ENCODE data around the gene RPS15.

RPS15 gene

DNA sequence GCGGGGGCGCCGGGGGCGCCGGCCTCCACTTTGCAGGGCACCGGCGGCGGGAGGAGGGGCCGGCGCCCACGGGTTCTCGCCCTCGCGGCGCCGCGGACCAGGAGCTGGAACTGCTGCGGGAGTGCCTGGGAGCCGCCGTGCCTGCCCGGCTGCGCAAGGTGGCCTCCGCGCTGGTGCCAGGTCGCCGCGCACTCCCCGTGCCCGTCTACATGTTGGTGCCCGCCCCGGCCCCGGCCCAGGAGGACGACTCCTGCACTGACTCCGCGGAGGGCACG, 29.0 kb downstream of the RPS15 start:
- H3K36me3 ChIP-seq (ENCODE audit: insufficient read depth, low read length), result no peaks in the 10 kb centered on the region
- no peaks in the 10 kb centered on the region for H3K27me3 ChIP-seq (ENCODE audit: insufficient read depth, low read length, poor library complexity, severe bottlenecking)
- no peaks in the 10 kb centered on the region for H3K9me3 ChIP-seq (ENCODE audit: insufficient read depth, low read depth, low read length)
- H3K4me1 ChIP-seq (ENCODE audit: insufficient read depth, low read length, poor library complexity, severe bottlenecking), result no peaks in the 10 kb centered on the region
- H4K20me1 ChIP-seq (ENCODE audit: insufficient read depth, low read length, poor library complexity, severe bottlenecking), result peaks cover 14% of the 10 kb centered on the region
- no peaks in the 10 kb centered on the region for H3F3A ChIP-seq (ENCODE audit: low read depth)
- H3K4me3 ChIP-seq (ENCODE audit: low read length, poor library complexity, severe bottlenecking), result no peak overlapping the region
- no peak overlapping the region for H2AFZ ChIP-seq (ENCODE audit: low read length)
- H3K9me2 ChIP-seq (replicated peaks; ENCODE audit: low read depth, low read length), result no peaks in the 10 kb centered on the region
- no peak for TF ChIP-seq EZH2phosphoT487 (IDR thresholded peaks at IDR 0.05; ENCODE audit: borderline replicate concordance)
- TF ChIP-seq, protein P1, sequence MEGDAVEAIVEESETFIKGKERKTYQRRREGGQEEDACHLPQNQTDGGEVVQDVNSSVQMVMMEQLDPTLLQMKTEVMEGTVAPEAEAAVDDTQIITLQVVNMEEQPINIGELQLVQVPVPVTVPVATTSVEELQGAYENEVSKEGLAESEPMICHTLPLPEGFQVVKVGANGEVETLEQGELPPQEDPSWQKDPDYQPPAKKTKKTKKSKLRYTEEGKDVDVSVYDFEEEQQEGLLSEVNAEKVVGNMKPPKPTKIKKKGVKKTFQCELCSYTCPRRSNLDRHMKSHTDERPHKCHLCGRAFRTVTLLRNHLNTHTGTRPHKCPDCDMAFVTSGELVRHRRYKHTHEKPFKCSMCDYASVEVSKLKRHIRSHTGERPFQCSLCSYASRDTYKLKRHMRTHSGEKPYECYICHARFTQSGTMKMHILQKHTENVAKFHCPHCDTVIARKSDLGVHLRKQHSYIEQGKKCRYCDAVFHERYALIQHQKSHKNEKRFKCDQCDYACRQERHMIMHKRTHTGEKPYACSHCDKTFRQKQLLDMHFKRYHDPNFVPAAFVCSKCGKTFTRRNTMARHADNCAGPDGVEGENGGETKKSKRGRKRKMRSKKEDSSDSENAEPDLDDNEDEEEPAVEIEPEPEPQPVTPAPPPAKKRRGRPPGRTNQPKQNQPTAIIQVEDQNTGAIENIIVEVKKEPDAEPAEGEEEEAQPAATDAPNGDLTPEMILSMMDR (conservative IDR thresholded peaks at IDR 0.05; ENCODE audit: low read length), result no peak
- no peak overlapping the region for H3K9ac ChIP-seq (ENCODE audit: low read depth, low read length, poor library complexity, severe bottlenecking)
- no peaks in the 10 kb centered on the region for H3K79me2 ChIP-seq (ENCODE audit: insufficient read depth, low read length)
- H3K4me2 ChIP-seq (ENCODE audit: low read depth, low read length, poor library complexity, severe bottlenecking), result no peak overlapping the region

DNA sequence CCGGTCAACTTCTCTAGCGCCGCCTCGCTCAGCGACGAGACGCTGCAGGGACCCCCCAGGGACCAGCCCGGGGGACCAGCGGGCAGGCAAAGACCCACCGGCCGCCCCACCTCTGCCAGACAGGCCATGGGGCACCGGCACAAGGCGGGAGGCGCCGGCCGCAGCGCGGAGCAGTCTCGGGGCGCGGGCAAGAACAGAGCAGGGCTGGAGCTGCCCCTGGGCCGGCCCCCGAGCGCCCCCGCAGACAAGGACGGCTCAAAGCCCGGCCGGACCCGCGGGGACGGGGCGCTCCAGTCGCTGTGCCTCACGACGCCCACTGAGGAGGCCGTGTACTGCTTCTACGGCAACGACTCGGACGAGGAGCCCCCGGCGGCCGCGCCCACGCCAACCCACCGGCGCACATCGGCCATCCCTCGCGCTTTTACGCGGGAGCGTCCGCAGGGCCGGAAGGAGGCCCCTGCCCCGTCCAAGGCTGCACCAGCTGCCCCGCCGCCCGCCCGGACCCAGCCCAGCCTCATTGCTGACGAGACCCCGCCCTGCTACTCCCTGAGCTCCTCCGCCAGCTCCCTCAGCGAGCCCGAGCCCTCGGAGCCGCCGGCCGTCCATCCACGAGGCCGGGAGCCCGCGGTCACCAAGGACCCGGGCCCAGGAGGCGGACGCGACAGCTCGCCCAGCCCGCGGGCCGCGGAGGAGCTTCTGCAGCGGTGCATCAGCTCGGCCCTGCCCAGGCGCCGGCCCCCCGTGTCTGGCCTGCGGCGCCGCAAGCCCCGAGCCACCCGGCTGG, 29.5 kb downstream of the RPS15 start:
- Histone ChIP-seq H3K4me3 (ENCODE audit: low read length, poor library complexity, severe bottlenecking) (no peak overlapping the region), H2AFZ (ENCODE audit: low read length) (no peak overlapping the region), H3K4me1 (ENCODE audit: insufficient read depth, low read length, poor library complexity, severe bottlenecking) (no peaks in the 10 kb centered on the region), H3K9me2 (replicated peaks; ENCODE audit: low read depth, low read length) (no peaks in the 10 kb centered on the region), H3F3A (ENCODE audit: low read depth) (no peaks in the 10 kb centered on the region), H3K36me3 (ENCODE audit: insufficient read depth, low read length) (no peaks in the 10 kb centered on the region), H3K79me2 (ENCODE audit: insufficient read depth, low read length) (no peaks in the 10 kb centered on the region), H3K9ac (ENCODE audit: low read depth, low read length, poor library complexity, severe bottlenecking) (no peak overlapping the region), H3K4me2 (ENCODE audit: low read depth, low read length, poor library complexity, severe bottlenecking) (no peak overlapping the region), H3K27me3 (ENCODE audit: insufficient read depth, low read length, poor library complexity, severe bottlenecking) (no peaks in the 10 kb centered on the region), H3K9me3 (ENCODE audit: insufficient read depth, low read depth, low read length) (no peaks in the 10 kb centered on the region), H4K20me1 (ENCODE audit: insufficient read depth, low read length, poor library complexity, severe bottlenecking) (peaks cover 14% of the 10 kb centered on the region)
- TF ChIP-seq, protein P1 (conservative IDR thresholded peaks at IDR 0.05; ENCODE audit: low read length), result no peak
- no peak for TF ChIP-seq EZH2phosphoT487 (IDR thresholded peaks at IDR 0.05; ENCODE audit: borderline replicate concordance)

DNA sequence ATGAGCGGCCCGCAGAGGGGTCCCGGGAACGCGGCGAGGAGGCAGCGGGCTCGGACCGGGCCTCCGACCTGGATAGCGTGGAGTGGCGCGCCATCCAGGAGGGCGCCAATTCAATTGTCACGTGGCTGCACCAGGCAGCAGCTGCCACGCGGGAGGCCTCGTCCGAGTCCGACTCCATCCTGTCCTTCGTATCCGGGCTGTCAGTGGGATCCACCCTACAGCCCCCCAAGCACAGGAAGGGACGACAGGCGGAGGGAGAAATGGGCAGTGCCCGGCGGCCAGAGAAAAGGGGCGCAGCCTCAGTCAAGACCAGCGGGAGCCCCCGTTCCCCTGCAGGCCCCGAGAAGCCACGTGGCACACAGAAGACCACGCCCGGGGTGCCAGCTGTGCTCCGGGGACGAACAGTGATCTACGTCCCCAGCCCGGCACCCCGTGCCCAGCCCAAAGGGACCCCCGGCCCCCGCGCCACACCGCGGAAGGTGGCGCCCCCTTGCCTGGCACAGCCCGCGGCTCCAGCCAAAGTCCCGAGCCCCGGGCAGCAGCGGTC, 30.2 kb downstream of the RPS15 start:
- Histone ChIP-seq H3K27me3 (ENCODE audit: insufficient read depth, low read length, poor library complexity, severe bottlenecking) (no peaks in the 10 kb centered on the region), H3K9me3 (ENCODE audit: insufficient read depth, low read depth, low read length) (no peaks in the 10 kb centered on the region), H2AFZ (ENCODE audit: low read length) (no peak overlapping the region), H3K4me2 (ENCODE audit: low read depth, low read length, poor library complexity, severe bottlenecking) (no peak overlapping the region), H3K9ac (ENCODE audit: low read depth, low read length, poor library complexity, severe bottlenecking) (no peak overlapping the region), H3F3A (ENCODE audit: low read depth) (no peaks in the 10 kb centered on the region), H3K9me2 (replicated peaks; ENCODE audit: low read depth, low read length) (no peaks in the 10 kb centered on the region), H3K36me3 (ENCODE audit: insufficient read depth, low read length) (no peaks in the 10 kb centered on the region), H3K4me1 (ENCODE audit: insufficient read depth, low read length, poor library complexity, severe bottlenecking) (no peaks in the 10 kb centered on the region), H3K79me2 (ENCODE audit: insufficient read depth, low read length) (no peaks in the 10 kb centered on the region), H4K20me1 (ENCODE audit: insufficient read depth, low read length, poor library complexity, severe bottlenecking) (peaks cover 14% of the 10 kb centered on the region), H3K4me3 (ENCODE audit: low read length, poor library complexity, severe bottlenecking) (no peak overlapping the region)
- no peak for TF ChIP-seq EZH2phosphoT487 (IDR thresholded peaks at IDR 0.05; ENCODE audit: borderline replicate concordance)
- TF ChIP-seq, protein P1 (conservative IDR thresholded peaks at IDR 0.05; ENCODE audit: low read length), result no peak
